MCF 10A (cell line): Measurements from ENCODE around the gene TRIP6. TPM values are rescaled to one million over a fixed set of nuclear protein-coding genes. Genes with fewer than 3 reads are reported as not detected.

Experiments
- Bru-seq: library from RNA; stranded (reverse); fragments of 400-500 nt; gene quantifications from one replicate; lab custom pipeline; 2021; lab: Mats Ljungman, UMichigan
- BruChase-seq, 2 experiments: library from RNA; stranded (reverse); fragments of 400-500 nt; gene quantifications; one replicate each; lab custom pipeline; 2021; lab: Mats Ljungman, UMichigan
- BruUV-seq: library from RNA; stranded (reverse); fragments of 400-500 nt; replicated peaks from 2 replicates; lab custom pipeline; 2021; lab: Mats Ljungman, UMichigan
- CTCF ChIA-PET: fragments of 300-600 bp; sonication (Branson Sonifier 250); formaldehyde crosslinking; extraction: SDS; loops from one replicate; lab custom pipeline; 2021; ENCODE audit warnings: antibody characterized with exemption, inconsistent platforms; lab: Yijun Ruan, JAX
- POLR2A ChIA-PET: fragments of 300-600, 350-650 bp; sonication (Branson Sonifier 250); formaldehyde crosslinking; extraction: SDS; loops from one replicate; lab custom pipeline; 2020; ENCODE audit warnings: antibody characterized with exemption, inconsistent platforms; lab: Yijun Ruan, JAX
- DNase-seq: peaks from one replicate; pipeline ENCODE4 v3.0.0-alpha.2; 2018; ENCODE audit not compliant: unreplicated experiment
- H3K27ac Mint-ChIP-seq: one replicate; pipeline ENCODE4 v1.8.0; 2022; ENCODE audit warnings: mild to moderate bottlenecking, low read depth, mixed read lengths; ENCODE audit not compliant: unreplicated experiment
- H3K27me3 Mint-ChIP-seq: one replicate; pipeline ENCODE4 v1.8.0; 2022; ENCODE audit warnings: mixed read lengths; ENCODE audit not compliant: insufficient read depth, unreplicated experiment
- H3K36me3 Mint-ChIP-seq: one replicate; pipeline ENCODE4 v1.8.0; 2022; ENCODE audit warnings: mild to moderate bottlenecking, moderate library complexity, mixed read lengths; ENCODE audit not compliant: insufficient read depth, unreplicated experiment
- H3K4me1 Mint-ChIP-seq: one replicate; pipeline ENCODE4 v1.8.0; 2022; ENCODE audit warnings: mixed read lengths; ENCODE audit not compliant: insufficient read depth, unreplicated experiment
- H3K4me3 Mint-ChIP-seq: one replicate; pipeline ENCODE4 v1.8.0; 2022; ENCODE audit warnings: mild to moderate bottlenecking, moderate library complexity, mixed read lengths; ENCODE audit not compliant: unreplicated experiment
- H3K9me3 Mint-ChIP-seq: one replicate; pipeline ENCODE4 v1.8.0; 2022; ENCODE audit warnings: mixed read lengths; ENCODE audit not compliant: unreplicated experiment
- CTCF ChIP-seq: fragments of 200-600 bp; IDR thresholded peaks from one replicate; pipeline ENCODE4 v1.8.0; 2022; ENCODE audit warnings: antibody characterized with exemption, mild to moderate bottlenecking; ENCODE audit not compliant: unreplicated experiment
- intact Hi-C: fragments of 100-400 bp; cut with micrococcal nuclease; formaldehyde crosslinking; loops from 2 replicates; pipeline ENCODE4 v1.14.1; 2022
- long read RNA-seq: library from polyadenylated mRNA; stranded (forward); transcript quantifications from one replicate; pipeline ENCODE4 v2.0.0, GENCODE V29; 2022
- total RNA-seq: library from RNA; stranded (reverse); gene quantifications from 2 replicates; pipeline ENCODE4 v1.2.3, GENCODE V29; 2022

The TRIP6 gene, protein sequence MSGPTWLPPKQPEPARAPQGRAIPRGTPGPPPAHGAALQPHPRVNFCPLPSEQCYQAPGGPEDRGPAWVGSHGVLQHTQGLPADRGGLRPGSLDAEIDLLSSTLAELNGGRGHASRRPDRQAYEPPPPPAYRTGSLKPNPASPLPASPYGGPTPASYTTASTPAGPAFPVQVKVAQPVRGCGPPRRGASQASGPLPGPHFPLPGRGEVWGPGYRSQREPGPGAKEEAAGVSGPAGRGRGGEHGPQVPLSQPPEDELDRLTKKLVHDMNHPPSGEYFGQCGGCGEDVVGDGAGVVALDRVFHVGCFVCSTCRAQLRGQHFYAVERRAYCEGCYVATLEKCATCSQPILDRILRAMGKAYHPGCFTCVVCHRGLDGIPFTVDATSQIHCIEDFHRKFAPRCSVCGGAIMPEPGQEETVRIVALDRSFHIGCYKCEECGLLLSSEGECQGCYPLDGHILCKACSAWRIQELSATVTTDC
- 106 and 132 TPM in 2 replicates for total RNA-seq
- percentile 78 among the genes with signal in this experiment for Bru-seq, nascent RNA
- BruChase-seq, experiment 1, labeled RNA remaining after a 6-hour chase: percentile 89 among the genes with signal in this experiment
- BruChase-seq, experiment 2, labeled RNA remaining after a 2-hour chase: percentile 90 among the genes with signal in this experiment
- long read RNA-seq, transcript TRIP6-209 (8 exons, 1,303 nt): minor isoform, 33 of 504 reads
- long read RNA-seq, transcript TRIP6-201 (9 exons, 1,942 nt): major isoform, 396 of 504 reads
- long read RNA-seq, partial matches to known transcripts: 28 of 504 reads
- long read RNA-seq, other reads (novel, unspliced or antisense): 47 of 504 reads

GRCh38 chr7:100867040-100867775 is at the start of gene TRIP6:
Gene TRIP6 (plus strand): TSS chr7:100867387. CDS start chr7:100867498, 111 bp downstream.
- ChIA-PET CTCF (no interaction called here), POLR2A (interaction anchor here (0.7 to 2.1 kb wide), 15 partner anchors 9 to 1309 kb away, joined by 3 to 25 read pairs (median 3); partner anchors contain the start of genes FBXO24, LRCH4, MOSPD3 and POP7)
- intact Hi-C loops: no loop called here
- TSS peak; percentile 79 for BruUV-seq
- Mint-ChIP-seq H3K36me3 (peaks cover 71% of the 10 kb centered on the region), H3K9me3 (no peaks in the 10 kb centered on the region), H3K27me3 (no peaks in the 10 kb centered on the region), H3K4me1 (peaks cover 6% of the 10 kb centered on the region), H3K4me3 (peak within 1 kb of the TSS; percentile 85), H3K27ac (peak within 1 kb of the TSS; percentile 99)
- peak; percentile 95 for DNase-seq
- no peak for TF ChIP-seq CTCF

GRCh38 chr7:100818366-100818765 is 48.8 kb upstream of the TRIP6 start:
- no peak for DNase-seq
- Mint-ChIP-seq H3K36me3 (peaks cover 100% of the 10 kb centered on the region), H3K9me3 (no peaks in the 10 kb centered on the region), H3K27ac (no peak overlapping the region), H3K4me3 (no peak overlapping the region), H3K27me3 (no peaks in the 10 kb centered on the region), H3K4me1 (no peaks in the 10 kb centered on the region)
- CTCF ChIA-PET: interaction anchor here (0.6 to 1.3 kb wide), 5 partner anchors 10 to 259 kb away, joined by 3 to 4 read pairs (median 3); no protein-coding TSS in a partner anchor
- intact Hi-C loops: no loop called here
- no peak for TF ChIP-seq CTCF
- BruUV-seq: no TSS peak
- POLR2A ChIA-PET: interaction anchor here (0.6 to 5.9 kb wide), 2 partner anchors 15 to 93 kb away, joined by 3 to 29 read pairs; no protein-coding TSS in a partner anchor

- no peak for TF ChIP-seq CTCF
- ChIA-PET POLR2A (no interaction called here), CTCF (interaction anchor here (0.6 to 1.0 kb wide), 2 partner anchors 127 to 259 kb away, joined by 3 to 4 read pairs; no protein-coding TSS in a partner anchor)
Observed at GRCh38 chr7:100818825-100819224, 48.4 kb upstream of the TRIP6 start.

More at GRCh38 chr7:100818825-100819224, 48.4 kb upstream of the TRIP6 start:
- H3K36me3 Mint-ChIP-seq: peaks cover 100% of the 10 kb centered on the region
- DNase-seq: no peak
- no peaks in the 10 kb centered on the region for H3K9me3 Mint-ChIP-seq
- H3K27me3 Mint-ChIP-seq: no peaks in the 10 kb centered on the region
- no peak overlapping the region for H3K27ac Mint-ChIP-seq
- no TSS peak for BruUV-seq
- intact Hi-C loops: no loop called here
- H3K4me1 Mint-ChIP-seq: no peaks in the 10 kb centered on the region
- H3K4me3 Mint-ChIP-seq: no peak overlapping the region
